ENCODE data around the gene GNG12. TPM values are rescaled to one million over a fixed set of nuclear protein-coding genes. Genes with fewer than 3 reads are reported as not detected.

Gene GNG12
- total RNA-seq, 1 experiment from 2014 or later, result 66.1 TPM

GRCh38 chr1:67795179-67795912 is 37.9 kb downstream of the GNG12 start:
- H3F3A ChIP-seq (ENCODE audit: low read length, unreplicated experiment), result no peaks in the 10 kb centered on the region
- no peak overlapping the region for H3K9ac ChIP-seq (ENCODE audit: low read length)
- POLR2A ChIA-PET (ENCODE audit: unreplicated experiment), result no interaction called here
- no peak overlapping the region for H3K4me2 ChIP-seq (ENCODE audit: low read length)
- H3K9me3 ChIP-seq (ENCODE audit: low read length), result no peaks in the 10 kb centered on the region
- no peak overlapping the region for H2AFZ ChIP-seq (ENCODE audit: low read length)
- H3K27me3 ChIP-seq (ENCODE audit: low read length), result no peaks in the 10 kb centered on the region
- intact Hi-C loops (cut with micrococcal nuclease), result no loop called here
- H3K4me1 ChIP-seq (ENCODE audit: insufficient read depth, low read length), result peaks cover 40% of the 10 kb centered on the region
- no peaks in the 10 kb centered on the region for H4K20me1 ChIP-seq (ENCODE audit: low read length)
- CTCF ChIA-PET, result no interaction called here
- TF ChIP-seq EZH2phosphoT487 (IDR thresholded peaks at IDR 0.05; ENCODE audit: borderline replicate concordance, low read length), result no peak
- TF ChIP-seq, protein P1, sequence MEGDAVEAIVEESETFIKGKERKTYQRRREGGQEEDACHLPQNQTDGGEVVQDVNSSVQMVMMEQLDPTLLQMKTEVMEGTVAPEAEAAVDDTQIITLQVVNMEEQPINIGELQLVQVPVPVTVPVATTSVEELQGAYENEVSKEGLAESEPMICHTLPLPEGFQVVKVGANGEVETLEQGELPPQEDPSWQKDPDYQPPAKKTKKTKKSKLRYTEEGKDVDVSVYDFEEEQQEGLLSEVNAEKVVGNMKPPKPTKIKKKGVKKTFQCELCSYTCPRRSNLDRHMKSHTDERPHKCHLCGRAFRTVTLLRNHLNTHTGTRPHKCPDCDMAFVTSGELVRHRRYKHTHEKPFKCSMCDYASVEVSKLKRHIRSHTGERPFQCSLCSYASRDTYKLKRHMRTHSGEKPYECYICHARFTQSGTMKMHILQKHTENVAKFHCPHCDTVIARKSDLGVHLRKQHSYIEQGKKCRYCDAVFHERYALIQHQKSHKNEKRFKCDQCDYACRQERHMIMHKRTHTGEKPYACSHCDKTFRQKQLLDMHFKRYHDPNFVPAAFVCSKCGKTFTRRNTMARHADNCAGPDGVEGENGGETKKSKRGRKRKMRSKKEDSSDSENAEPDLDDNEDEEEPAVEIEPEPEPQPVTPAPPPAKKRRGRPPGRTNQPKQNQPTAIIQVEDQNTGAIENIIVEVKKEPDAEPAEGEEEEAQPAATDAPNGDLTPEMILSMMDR (conservative IDR thresholded peaks at IDR 0.05; ENCODE audit: low read depth, low read length), result no peak
- TF ChIP-seq EZH2 (IDR thresholded peaks at IDR 0.05; ENCODE audit: low read length, unreplicated experiment), result no peak
- DNase-seq (peak; percentile 12), ATAC-seq (no peak)
- no peak overlapping the region for H3K4me3 ChIP-seq (ENCODE audit: low read length)
- H3K27ac ChIP-seq (ENCODE audit: low read length), result no peak overlapping the region
- peaks cover 3% of the 10 kb centered on the region; the same call in 1 of the 2 replicates for H3K36me3 ChIP-seq (ENCODE audit: low read depth, low read length)
- H3K9me2 ChIP-seq (replicated peaks; ENCODE audit: low read length), result no peaks in the 10 kb centered on the region
- peaks cover 60% of the 10 kb centered on the region for H3K79me2 ChIP-seq (ENCODE audit: low read length)
- BruUV-seq (replicated peaks), result no TSS peak

GRCh38 chr1:67793562-67793961 is 39.7 kb downstream of the GNG12 start:
- H2AFZ ChIP-seq (ENCODE audit: low read length), result no peak overlapping the region
- H3K79me2 ChIP-seq (ENCODE audit: low read length), result peaks cover 77% of the 10 kb centered on the region
- no peak overlapping the region for H3K4me3 ChIP-seq (ENCODE audit: low read length)
- DNase-seq (peak; percentile 41), ATAC-seq (peak; percentile 9; the same call in 1 of the 2 replicates)
- peaks cover 40% of the 10 kb centered on the region for H3K4me1 ChIP-seq (ENCODE audit: insufficient read depth, low read length)
- H4K20me1 ChIP-seq (ENCODE audit: low read length), result no peaks in the 10 kb centered on the region
- H3K9ac ChIP-seq (ENCODE audit: low read length), result no peak overlapping the region
- ChIA-PET CTCF (no interaction called here), POLR2A (ENCODE audit: unreplicated experiment) (interaction anchor here (0.6 kb wide), 1 partner anchor 863 kb away, joined by 4 read pairs; no protein-coding TSS in a partner anchor)
- TF ChIP-seq EZH2phosphoT487 (IDR thresholded peaks at IDR 0.05; ENCODE audit: borderline replicate concordance, low read length), result no peak
- no peak for TF ChIP-seq EZH2 (IDR thresholded peaks at IDR 0.05; ENCODE audit: low read length, unreplicated experiment)
- TF ChIP-seq, protein P1 (conservative IDR thresholded peaks at IDR 0.05; ENCODE audit: low read depth, low read length), result no peak
- intact Hi-C loops (cut with micrococcal nuclease), result loop anchor here (2.0 kb wide), 1 partner anchor 39 kb away; the partner anchor contains the start of gene GNG12
- H3K27ac ChIP-seq (ENCODE audit: low read length), result peak overlapping the region; percentile 76
- BruUV-seq (replicated peaks), result no TSS peak
- peak overlapping the region; percentile 80 for H3K4me2 ChIP-seq (ENCODE audit: low read length)
- H3K27me3 ChIP-seq (ENCODE audit: low read length), result no peaks in the 10 kb centered on the region
- H3K36me3 ChIP-seq (ENCODE audit: low read depth, low read length), result peaks cover 3% of the 10 kb centered on the region; the same call in 1 of the 2 replicates
- no peaks in the 10 kb centered on the region for H3K9me2 ChIP-seq (replicated peaks; ENCODE audit: low read length)
- no peaks in the 10 kb centered on the region for H3F3A ChIP-seq (ENCODE audit: low read length, unreplicated experiment)
- no peaks in the 10 kb centered on the region for H3K9me3 ChIP-seq (ENCODE audit: low read length)
